Fibroblast of the aortic adventitia (primary cell): ENCODE results near the gene RRAS2. TPM values are rescaled to one million over a fixed set of nuclear protein-coding genes. Genes with fewer than 3 reads are reported as not detected.
A peak's percentile ranks its signal among the peaks of the same experiment; 100 is the strongest.

Experiments used
- DNase-seq: peaks from one replicate; pipeline ENCODE4 v3.0.0-alpha.2; 2010; ENCODE audit warnings: low read depth
- H3K4me3 ChIP-seq: 2 replicates; pipeline ENCODE4 v1.5.1; 2011; ENCODE audit warnings: low read depth, mild to moderate bottlenecking, control low read depth, low read length, moderate library complexity
- total RNA-seq: library from RNA; depleted of rRNA; stranded (reverse); fragments of >200 nt; gene quantifications from 2 replicates; pipeline ENCODE4 v1.2.3, GENCODE V29; 2012; ENCODE audit warnings: low replicate concordance
- TF ChIP-seq, protein P1 (sequence below): IDR thresholded peaks from 2 replicates; pipeline ENCODE4 v1.5.1; 2011; ENCODE audit warnings: mild to moderate bottlenecking, low read length, control low read depth, inconsistent platforms; ENCODE audit not compliant: insufficient read depth

RRAS2 gene
- total RNA-seq, 1 donor = 95.6 TPM

DNA sequence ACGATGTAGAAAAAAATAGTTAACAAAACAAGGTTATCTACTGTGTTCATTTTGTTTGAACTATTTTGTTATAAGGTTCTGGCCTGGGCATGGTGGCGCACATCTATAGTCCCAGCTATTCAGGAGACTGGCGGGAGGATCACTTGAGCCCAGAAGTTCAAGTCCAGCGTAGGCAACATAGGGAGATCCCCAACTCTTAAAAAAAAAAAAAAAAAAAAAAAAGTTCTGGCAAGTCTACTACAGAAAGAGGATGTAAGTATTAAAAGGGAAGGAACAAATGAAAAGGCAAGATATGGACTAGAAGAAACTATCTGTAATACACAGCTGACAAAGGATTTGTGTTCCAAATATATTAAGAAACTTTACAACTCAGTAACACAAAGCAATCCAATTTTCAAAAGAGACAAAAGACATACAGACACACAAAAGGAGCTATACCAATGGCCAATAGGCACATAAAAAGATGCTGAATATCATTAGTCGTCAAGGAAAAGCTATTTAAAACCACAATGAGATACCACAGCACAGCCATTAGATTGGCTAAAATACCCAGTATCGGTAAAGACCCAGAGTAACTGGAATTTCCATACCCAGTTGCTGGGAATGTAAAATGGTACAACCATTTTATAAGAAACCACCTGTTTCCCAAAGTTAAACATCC is 27.4 kb downstream of the RRAS2 start:
- H3K4me3 ChIP-seq = no peak overlapping the region
- DNase-seq = no peak
- TF ChIP-seq, protein P1, sequence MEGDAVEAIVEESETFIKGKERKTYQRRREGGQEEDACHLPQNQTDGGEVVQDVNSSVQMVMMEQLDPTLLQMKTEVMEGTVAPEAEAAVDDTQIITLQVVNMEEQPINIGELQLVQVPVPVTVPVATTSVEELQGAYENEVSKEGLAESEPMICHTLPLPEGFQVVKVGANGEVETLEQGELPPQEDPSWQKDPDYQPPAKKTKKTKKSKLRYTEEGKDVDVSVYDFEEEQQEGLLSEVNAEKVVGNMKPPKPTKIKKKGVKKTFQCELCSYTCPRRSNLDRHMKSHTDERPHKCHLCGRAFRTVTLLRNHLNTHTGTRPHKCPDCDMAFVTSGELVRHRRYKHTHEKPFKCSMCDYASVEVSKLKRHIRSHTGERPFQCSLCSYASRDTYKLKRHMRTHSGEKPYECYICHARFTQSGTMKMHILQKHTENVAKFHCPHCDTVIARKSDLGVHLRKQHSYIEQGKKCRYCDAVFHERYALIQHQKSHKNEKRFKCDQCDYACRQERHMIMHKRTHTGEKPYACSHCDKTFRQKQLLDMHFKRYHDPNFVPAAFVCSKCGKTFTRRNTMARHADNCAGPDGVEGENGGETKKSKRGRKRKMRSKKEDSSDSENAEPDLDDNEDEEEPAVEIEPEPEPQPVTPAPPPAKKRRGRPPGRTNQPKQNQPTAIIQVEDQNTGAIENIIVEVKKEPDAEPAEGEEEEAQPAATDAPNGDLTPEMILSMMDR = no peak

DNA sequence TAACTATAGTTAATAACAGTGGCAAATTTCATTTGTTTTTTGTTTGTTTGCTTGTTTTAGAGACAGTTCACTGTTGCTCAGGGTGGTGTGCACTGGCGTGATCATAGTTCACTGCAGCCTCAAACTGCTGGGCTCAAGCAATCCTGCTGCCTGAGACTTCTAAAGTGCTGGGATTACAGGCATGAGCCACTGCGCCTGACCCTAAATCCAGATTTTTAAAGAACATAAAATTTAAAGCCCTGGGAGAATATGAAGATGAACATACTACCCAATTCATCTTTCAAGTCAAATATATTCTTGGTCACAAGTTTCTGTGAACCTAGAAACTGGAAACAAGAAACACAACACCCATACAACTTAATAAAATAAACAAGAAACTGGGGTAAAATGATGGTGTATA is 28.1 kb downstream of the RRAS2 start:
- no peak for DNase-seq
- TF ChIP-seq, protein P1 = no peak
- H3K4me3 ChIP-seq = no peak overlapping the region

DNA sequence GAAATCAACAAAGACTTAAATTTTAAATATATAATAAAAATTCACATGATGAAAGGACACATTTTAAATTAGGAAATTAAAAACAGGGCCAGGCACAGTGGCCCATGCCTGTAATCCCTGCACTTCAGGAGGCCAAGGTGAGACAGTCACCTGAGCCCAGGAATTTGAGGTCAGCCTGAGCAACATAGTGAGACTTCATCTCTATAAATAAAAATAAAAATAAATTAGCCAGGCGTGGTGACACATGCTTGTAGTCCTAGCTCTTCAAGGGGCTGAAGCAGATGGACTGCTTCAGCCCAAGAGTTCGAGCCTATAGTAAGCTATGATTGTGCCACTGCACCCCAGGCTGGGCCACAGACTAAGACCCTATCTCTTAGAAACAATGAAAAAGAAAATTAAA is 29.3 kb downstream of the RRAS2 start:
- H3K4me3 ChIP-seq = no peak overlapping the region
- TF ChIP-seq, protein P1 = no peak
- DNase-seq = no peak

DNA sequence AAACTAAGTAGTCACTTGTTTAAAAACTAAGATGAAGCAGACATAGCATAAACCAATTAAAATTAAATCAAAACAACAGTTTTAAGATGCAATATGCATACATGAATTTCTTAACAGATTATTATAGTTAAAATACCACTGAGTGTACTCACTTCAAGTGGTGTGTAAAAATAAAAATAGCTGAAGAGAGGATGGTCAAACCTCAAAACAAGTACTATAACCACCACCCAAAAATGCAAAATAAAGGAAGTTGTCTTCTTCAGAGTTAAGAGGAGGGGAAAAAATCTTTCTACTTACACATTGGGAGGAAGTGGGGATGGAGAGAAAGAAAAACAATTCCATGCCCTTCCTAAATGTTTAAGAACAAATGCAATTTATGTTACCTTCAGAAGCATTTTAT is 31.9 kb downstream of the RRAS2 start:
- DNase-seq = no peak
- no peak overlapping the region for H3K4me3 ChIP-seq
- TF ChIP-seq, protein P1 = no peak

DNA sequence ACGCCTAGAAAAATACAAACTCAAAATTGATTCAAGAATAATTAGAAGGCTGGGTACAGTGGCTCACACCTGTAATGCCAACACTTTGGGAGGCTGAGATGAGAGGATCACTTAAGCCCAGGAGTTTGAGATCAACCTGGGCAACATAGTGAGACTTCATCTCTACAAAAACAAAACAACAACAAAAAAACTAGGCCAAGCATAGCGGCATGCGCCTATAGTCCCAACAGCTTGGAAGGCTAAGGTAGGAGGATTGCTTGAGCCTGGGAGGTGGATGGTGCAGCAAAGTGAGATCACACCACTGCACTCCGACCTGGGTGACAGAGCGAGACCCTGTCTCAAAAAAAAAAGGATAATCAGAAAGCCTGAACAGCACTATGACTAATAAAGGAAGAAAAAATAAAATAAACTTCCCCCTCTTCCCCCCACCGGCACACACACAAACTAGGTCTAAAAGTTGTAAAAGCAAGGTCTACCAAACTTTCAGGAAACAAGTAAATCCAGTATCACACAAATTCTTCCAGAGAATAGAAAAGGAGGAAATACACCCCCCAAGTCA is 35.8 kb downstream of the RRAS2 start:
- TF ChIP-seq, protein P1 = no peak
- H3K4me3 ChIP-seq = no peak overlapping the region
- DNase-seq = no peak

DNA sequence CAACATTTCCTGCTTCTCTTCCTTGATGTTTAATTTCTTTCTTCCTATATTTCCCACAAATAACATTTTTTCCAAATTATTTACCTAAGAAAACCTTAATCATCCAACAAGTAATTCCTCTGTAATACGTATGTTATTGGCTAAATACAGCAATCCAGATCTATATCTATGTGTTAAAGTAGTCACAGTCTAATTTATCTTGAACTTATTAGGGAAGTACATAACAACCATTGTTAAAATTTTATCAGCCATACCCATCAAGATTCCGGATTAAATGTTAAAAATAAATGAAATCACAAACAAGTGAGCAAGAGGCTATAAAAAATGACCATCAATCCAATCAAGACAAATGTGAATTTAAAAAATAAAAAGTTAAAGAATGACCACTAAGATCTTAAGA is 36.5 kb downstream of the RRAS2 start:
- TF ChIP-seq, protein P1 = no peak
- H3K4me3 ChIP-seq = no peak overlapping the region
- no peak for DNase-seq

DNA sequence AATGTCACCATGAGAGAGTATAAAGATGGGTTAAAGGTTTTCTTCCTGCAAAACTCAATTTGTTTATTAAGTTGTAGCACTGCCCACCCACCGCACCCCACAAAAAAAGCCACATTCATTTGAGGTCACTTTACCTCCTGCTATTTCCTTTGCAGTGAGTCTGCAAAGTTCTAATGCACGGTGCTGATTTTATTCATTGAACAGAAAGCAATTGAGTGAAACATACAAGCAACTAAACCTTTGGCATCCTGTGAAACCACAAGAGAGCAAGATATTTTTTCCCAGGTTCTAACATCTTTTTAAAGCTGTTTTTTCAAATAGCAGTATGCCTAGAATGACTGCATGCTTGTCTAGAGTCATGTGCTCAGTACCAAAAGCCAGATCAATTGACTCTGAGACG is 39.0 kb downstream of the RRAS2 start:
- TF ChIP-seq, protein P1 = no peak
- DNase-seq = peak; percentile 30

More for the DNA sequence above, 39.0 kb downstream of the RRAS2 start:
- H3K4me3 ChIP-seq = no peak overlapping the region
